Measurements from ENCODE around the gene FRMD5.

The FRMD5 gene

DNA sequence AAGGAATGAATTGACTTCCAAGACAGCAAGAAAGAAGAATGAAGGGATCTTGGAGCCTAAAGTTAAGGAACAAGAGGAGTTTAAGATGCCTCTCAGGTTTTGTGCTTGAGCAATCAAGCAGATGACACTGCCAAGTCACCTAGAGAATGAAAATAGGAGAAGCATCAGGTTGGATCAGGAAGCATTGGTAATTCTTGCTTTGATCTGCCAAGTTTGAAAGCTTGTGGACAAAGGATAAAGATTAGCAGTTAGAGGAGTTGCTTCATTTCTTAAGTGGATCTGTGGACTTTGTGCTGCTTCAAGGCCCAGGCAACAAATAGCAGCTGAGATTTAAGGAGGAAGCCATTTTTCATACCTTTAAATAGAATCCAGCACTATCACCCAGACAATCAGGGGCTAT lies 35.6 kb downstream of the FRMD5 start:
- no peak for DNase-seq

DNA sequence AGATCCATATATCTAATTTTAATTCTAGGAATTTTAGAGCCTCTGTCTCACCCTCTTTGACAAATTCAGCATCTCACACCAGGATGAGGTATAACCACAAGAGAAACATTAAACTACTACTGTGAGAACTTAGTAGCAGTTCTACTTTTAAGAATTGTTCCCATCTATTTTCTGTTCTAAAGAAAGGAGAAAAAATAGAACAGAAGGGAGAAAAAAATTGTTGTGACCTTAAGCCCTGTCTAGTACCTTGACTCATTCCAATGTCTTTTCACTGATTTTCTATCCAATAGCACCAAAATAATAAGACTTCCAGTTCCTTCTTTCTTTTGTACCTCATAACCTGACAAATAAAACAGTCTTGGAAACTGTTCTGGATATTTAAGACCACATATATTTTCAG lies 37.0 kb downstream of the FRMD5 start:
- no peak for DNase-seq

DNA sequence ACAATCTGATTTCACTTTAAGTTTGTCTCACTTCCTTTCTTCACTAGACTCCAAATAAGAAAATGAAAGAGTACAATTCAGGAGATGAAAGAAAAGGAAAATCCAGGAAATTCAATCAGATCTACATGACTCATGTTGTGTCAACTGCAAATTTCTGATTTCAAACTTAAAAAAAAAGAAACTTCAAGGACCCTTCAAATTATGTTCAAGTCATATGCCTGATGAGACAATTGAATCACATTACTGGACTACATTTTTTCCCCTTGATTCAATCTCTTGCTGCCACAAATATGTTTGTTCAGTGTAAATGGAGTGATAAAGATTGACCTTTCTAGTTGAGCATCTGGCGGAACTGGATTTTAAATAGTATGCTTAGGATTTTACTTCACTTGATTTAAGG lies 37.4 kb downstream of the FRMD5 start:
- no peak for DNase-seq

DNA sequence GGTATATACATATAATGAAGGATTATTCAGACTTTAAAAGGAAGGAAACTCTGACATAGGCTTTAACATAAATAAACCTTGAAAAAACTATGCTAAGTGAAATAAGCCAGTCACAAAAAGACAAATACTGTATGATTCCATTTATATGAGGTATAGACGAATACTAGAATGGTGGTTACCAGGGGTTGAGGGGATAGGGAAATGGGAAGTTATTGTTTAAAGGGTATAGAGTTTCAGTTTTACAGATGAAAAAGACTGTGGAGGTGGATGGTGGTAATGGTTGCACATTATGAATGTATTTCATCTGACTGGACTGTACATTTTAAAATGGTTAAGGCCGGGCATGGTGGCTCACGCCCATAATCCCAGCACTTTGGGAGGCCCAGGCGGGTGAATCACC lies 41.7 kb downstream of the FRMD5 start:
- DNase-seq = no peak

DNA sequence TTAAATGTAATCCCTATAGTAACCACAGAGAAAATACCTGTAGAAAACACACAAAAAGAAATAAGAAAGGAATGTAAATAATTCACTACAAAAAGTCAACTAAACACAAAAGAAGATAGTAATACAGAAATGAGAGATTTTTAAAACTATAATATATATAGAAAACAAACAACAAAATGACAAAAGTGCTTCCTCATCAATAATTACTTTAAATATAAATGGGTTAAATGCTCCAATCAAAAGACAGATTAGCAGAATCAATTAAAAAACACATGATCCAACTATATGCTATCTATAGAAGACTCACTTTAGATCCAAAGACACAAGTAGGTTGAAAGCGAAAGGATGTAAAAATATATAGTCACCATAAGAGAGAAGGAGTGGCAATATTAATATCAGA lies 45.8 kb downstream of the FRMD5 start:
- DNase-seq = no peak

DNA sequence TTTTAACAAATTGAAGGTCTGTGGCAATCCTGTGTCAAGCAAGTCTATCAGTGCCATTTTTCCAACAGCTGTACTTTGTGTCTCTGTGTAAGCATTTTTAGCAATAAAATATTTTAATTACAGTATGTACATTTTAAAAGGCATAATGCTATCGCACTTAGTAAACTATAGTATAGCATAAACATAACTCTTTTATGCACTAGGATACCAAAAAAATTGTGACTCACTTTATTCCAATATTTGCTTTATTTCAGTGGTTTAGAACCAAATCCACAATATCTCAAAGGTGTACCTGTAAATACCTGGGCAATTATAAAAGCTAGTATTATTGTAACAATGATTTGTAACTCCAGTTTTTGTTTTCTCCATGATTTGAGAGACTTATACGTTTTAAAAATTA lies 46.5 kb downstream of the FRMD5 start:
- no peak for DNase-seq

DNA sequence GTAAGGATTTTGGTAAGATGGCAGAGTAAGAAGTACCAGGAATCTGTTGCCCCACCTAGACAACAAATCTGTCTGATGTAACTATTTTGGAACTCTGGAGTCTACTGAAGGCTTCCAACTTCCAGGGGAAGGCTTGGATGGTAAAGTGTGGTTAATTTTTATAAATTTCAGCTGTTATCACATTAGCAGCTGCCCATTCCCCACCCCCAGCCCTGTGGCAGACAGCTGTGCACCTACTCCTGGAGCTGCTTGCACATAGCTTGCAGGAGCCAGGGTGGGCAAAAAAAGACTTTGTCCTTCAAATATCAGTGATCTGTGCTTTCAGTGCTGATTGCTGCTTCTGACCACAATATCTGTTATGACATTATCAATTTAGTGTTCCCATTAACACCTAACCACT lies 47.4 kb downstream of the FRMD5 start:
- no peak for DNase-seq

DNA sequence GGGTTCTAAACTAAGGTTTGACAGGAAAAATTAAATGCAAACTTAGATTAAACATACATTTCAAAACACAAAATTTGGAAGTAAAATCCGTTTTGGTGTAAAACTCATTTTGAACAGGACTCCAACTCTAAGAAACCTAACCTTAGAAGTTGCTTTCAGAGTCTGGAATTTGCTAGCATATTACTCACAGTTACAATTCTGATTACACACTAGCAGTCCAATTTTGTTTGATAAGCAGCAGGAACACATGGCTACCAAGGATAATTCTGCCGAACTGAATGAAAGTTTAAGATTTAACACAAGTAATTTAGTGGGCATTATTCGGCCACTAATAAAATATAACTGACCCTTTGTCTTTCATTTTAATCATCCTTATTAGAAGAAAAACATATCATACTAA lies 49.6 kb downstream of the FRMD5 start:
- DNase-seq = no peak

DNA sequence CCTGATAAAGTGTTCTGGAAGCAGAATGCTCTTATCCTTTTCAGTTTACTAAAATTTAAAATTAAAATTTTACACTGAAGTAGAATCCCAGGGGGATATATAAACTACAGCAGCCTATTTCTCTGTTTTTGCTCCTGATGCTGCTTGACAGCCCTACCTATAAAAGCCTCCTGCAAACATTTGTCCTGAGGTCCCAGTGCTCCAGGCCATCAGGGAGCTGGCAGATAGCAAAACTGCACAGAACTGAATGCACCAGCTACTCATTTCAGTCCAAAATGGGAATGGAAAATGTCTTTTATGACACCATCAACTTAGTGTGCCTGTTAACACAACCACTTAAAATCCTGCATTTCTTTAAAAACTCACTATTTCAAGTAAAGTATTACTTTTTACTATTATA lies 50.1 kb downstream of the FRMD5 start:
- no peak for DNase-seq

DNA sequence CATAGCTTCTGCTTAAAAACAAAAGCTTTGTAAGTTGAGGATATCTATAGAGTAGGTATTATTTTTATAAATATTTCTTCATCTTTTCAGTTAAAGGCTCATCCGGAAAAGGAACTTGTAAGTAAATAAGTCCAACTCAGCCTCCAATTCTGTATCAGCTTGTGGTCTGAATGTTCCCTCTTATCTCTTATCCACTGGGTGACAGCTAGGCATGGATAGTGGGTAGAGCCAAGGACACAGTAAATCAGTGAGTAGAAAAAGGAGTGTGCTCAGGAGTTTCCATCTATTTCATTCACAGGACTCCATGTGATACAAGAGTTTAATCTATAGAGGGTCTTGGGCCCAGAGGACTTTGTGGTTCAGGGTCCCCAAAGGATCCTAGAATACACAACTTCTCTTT lies 50.9 kb downstream of the FRMD5 start:
- DNase-seq = no peak

DNA sequence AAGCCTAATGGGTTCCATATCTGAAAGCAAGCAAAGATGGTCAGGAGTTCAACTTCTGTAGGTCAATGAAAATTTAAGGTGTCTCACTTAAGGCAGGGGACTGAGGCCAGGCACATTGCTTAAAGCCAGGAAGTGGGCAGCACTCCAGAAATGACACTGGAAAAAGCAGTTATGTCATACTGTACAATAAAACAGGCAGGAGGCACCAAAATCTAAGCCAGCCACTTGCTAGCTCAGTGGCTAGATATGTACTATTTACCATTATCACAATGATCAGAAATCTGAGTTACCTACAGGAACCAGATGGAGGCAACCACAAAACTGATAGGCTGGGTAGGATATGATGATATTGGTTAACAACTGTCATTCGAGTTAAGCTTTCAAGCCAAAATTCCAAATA lies 57.3 kb downstream of the FRMD5 start:
- no peak for DNase-seq

DNA sequence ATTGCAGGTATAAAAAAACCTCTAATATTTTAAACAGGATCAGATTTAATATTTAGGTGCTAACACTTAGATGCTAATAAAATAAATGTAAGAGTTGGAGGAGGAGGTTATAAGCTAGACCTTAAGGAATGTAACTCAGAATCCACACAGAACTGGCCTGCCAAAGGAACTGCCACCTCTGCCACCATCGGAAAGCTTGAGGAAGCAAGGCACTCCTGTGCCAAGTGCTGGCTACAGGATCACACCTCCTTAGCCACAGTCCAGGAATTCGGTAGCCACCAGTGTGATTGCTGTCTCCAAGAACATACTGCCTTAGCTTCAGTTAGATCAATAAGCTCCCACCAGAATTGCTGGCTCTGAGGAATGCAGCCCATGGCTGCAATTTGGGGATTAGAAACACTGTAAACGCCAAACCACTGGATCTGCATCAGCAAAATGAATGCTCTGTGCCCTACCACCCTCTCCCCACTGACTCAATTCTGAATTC lies 58.0 kb downstream of the FRMD5 start:
- DNase-seq = no peak

DNA sequence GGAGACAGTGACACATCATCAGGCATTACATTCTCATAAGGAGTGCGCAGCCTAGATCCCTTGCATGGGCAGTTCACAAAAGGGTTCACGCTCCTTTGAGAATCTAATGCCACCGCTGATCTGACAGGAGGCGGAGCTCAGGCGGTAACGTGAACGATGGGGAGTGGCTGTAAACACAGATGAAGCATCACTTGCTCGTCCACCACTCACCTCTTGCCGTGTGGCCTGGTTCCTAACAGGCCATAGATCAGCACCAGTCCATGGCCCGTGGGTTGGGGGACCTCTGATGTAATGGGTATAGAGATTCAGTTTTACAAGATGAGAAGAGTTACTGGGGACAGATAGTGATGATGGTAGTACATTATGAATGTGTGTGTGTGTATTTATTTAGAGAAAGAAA lies 63.0 kb downstream of the FRMD5 start:
- no peak for DNase-seq

DNA sequence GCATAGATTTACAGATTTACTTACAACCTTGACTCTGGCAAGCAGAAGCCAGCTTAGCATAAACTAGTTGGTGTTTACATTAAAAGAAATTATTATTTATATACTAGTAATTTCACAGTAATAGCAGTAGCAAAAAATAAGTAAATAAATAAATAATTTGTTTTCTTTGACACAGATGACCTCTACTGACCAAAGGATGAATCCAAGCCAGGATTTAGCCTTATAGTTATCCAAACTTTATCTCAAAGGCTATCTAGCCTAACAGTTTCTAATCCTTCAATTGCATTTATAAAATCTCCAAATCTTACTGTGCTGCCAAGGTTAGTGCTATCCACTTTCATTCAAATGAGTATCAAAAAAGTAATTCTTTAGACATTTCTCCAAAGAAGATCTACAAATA lies 64.3 kb downstream of the FRMD5 start:
- no peak for DNase-seq

DNA sequence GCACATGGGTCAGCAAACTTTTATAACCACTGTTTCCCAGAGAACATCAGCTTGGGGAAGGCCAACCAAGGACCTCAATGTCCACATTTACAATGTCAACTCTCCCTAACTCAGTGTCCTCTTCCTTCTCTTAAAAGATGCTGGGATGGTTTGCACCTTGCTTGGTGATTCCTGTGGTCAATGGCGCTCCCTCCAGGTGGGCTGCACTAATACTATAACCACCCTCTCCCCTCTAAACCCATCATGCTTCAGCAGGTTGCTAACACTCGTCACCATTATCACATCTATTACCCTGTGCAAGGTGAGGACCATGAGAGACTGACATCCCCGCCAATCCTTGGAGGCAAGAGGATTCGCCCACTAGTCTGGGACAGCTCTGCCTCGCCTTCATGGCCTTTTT lies 65.2 kb downstream of the FRMD5 start:
- no peak for DNase-seq

DNA sequence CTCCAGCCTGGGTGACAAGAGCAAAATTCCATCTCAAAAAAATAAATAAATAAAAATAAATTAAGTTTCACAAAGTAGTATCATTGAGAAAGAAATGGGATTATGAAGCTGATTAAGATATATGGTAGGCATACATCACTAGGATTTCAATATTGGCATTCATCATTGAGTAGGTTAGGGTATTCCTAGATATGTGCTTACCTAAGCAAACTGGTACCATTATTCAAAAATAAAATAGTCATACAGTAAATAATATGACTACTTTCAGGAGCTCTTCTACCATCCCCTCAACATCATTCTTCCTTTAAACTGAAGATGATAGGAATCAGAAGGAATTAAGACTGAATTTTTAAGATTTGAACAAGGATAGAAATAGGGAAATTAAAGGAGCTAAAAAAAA lies 66.6 kb downstream of the FRMD5 start:
- no peak for DNase-seq

DNA sequence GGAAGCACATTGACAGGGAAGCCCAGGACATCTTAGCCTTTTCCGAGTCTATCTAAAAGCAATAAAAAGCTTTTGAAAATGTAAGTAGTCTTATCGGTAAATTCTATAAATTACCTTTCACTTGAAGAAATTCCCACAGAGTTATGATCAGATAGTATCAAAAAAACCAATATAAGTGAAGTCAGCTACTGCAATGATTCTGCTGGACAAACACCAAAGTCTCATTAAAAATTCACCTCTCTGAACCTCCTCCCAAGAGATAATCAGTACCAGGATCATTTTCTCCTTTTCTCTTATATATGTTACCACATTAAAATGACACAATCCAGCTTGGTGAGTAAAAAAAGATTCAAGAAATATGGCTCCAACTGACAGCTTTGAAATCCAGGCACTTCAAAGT lies 69.2 kb downstream of the FRMD5 start:
- no peak for DNase-seq

DNA sequence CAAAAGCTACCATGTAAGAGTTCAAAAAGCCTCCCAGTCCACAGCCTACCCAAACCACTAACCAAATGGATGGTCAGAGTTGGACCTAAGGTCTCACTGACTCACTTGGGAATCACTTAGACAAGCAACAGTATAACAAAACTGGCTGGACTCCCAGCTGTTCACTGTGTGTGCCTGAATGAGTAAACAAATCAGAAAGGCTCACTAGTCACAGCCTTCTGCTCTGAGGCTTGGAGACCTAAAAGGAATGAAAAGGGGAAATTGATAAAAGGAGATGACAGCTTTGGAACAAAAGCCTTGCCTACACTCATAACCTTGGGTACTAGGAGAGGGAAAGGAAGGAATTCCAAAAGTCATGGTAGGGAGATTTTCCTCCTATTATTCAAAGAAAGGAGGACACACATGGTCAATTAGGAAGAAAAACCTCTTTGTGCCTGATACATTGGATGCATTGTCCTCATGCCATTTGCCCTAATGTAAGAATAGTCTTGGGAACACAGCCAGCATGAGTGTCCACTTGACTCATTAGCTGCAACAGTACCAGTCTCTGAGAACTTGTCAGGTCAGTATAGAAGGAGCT lies 92.3 kb downstream of the FRMD5 start:
- peak; percentile 20 for DNase-seq

DNA sequence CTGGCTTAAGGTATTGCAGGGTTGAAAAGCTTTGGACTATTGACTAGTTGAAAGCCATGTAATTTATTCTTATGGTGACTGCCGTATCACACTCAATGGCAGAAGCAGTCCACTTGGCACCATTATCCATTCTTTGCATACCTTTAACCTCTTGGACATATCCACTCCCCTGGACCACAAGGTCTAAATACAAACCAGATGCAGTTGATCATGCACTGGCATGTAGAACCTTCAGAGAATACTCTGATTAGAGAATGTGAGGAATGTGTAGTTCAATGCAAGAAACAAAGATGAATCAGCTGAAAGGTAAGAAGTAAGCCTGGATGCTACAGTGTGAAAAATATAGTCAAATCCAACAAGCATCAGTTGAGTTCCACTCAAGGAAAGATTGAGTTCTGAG lies 93.1 kb downstream of the FRMD5 start:
- no peak for DNase-seq

DNA sequence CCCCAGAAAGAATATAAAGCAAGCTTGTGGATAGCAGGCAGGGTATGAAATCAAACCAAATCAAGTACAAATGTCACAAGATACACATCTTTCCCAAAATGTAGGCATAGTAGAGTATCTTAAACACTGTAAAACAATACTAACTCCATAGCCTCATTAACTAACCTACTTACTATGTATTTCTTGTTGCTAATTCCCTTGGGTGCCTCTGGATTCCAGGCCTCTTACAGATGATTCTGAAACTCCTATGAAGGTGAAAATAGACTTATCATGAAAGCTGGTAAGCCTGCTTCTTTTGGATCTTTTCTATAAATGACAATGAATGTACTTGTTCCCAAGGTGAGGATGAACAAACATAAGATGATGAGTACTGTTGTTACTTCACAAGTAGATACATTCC lies 93.8 kb downstream of the FRMD5 start:
- DNase-seq = no peak

DNA sequence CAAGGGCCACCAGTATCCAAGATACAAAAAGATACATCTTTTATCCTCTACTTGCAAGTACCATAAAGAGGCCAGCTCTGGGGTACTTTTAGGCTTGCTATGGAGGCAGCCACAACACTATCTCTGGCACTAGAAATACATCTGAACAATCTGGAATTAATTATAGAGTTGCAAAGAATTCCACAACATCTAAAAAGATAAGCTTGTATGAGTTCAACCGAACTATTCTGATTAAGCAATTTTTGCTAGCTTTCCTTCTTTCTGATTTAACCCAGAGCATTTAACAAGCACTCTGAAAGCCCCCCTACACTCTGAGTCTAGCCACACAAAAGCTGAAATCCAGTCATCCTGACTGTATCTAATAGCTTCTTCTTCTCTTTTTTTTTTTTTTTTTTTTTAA lies 95.4 kb downstream of the FRMD5 start:
- DNase-seq = no peak

DNA sequence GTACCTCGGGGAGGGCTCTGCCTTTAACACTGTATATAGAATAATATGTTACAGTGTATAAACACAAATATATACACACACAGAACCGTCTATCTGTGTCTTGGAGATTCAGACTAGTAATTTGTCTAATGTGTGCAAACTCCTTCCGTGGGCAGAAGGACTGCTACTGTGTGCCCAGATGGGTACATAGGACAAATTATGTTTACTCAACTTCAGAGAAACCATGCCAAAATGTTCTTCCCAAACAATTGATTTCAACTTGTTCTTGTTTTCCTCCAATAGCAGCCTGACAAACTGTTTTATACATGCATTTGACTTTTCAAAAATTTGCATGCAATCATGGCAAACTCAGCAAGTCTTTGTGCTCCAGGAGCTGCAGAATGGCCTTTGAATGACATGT lies 97.5 kb downstream of the FRMD5 start:
- DNase-seq = no peak

DNA sequence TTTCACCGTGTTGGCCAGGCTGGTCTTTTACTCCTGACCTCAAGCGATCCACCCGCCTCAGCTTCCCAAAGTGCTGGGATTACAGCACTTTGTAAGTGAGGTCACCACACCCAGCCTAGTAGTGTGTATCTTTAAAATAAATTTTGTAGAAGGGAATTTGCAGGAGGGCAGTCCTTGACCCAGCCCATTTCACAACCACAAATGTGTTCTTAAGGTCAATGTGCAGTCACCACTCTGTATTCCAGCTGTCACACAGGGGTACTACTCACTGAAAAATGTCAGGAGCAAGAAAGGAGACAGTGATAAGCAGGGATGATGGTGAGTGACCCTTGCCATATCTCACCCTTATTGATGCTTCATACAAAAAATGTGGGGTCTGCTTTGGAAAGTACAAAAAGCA lies 98.5 kb downstream of the FRMD5 start:
- no peak for DNase-seq

DNA sequence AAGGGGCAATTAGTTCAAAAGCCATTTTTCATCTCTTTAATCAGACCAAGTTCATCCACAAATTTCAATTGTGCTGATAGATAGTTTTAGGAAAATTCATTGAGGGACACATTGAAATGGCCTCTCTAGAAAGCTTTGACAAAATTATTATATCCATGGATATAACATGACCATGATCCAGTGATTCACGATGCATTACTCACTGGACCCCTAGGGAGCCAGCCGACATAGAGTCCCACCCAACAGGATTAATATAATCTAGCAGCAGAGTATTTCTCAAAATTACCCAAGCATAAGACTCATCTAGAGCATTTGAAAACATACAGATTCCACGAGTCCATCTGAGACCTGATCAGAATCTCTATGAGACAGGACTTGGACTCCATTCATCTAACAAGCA lies 100.3 kb downstream of the FRMD5 start:
- DNase-seq = no peak

DNA sequence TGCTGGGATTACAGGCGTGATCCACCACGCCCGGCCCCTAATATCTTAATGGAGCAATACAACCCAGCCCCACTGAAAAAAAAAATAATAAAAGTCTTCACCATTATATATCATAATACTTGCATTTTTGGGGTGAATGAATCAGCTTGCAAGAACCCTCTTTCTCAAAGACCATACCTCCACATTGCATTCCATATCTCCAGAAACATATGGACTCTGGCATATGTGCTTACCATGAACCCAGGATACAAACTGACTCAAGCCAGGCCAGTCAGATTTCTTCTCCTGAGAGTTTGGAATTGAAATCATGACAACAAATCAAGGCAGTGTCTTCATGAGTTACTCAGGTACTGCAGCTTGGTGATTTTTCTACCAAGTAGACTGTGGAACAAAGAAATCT lies 101.2 kb downstream of the FRMD5 start:
- DNase-seq = no peak

DNA sequence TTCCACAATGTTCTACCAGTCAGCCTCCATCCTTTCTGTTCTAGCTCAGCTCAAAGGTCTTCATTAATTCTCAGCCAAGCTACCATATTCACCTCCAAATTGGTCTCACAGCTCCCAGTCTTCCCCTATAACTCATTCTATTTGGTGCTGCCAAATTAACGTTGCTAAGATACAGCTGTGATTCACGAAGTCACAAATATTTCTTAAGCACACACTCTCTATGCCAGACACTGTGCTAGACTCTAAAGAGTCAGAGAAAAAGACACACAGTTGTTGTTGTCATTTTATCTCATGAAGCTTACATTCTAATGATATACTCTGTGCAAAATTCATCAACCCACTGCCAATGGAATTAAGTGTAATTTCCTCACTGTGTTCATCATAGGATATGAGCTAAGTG lies 102.8 kb downstream of the FRMD5 start:
- DNase-seq = no peak

Measured in GOT3 (cell line).